SK-N-SH (cell line): ENCODE data around the gene TPST2. TPM values are rescaled to one million over a fixed set of nuclear protein-coding genes. Genes with fewer than 3 reads are reported as not detected.
A peak's percentile ranks its signal among the peaks of the same experiment; 100 is the strongest.

Experiments
- CTCF ChIA-PET: fragments of 300-600, 350-600 bp; formaldehyde crosslinking; extraction: SDS; loops from one replicate; lab custom pipeline; 2021; lab: Yijun Ruan, JAX
- POLR2A ChIA-PET: fragments of 350-600 bp; sonication (Branson Sonifier 250); formaldehyde crosslinking; extraction: SDS; loops from one replicate; lab custom pipeline; 2020; ENCODE audit warnings: antibody characterized with exemption, inconsistent platforms; lab: Yijun Ruan, JAX
- DNase-seq: peaks from one replicate; pipeline ENCODE4 v3.0.0; 2012
- H2AFZ ChIP-seq: fragments of 200-600 bp; sonication (generic); 2 replicates; pipeline ENCODE4 v1.8.1; 2016; ENCODE audit warnings: antibody characterized with exemption, mild to moderate bottlenecking, low read depth
- H3F3A ChIP-seq: fragments of 200-600 bp; sonication (generic); replicated peaks from 2 replicates; pipeline ENCODE3; 2016; ENCODE audit warnings: antibody characterized with exemption, mild to moderate bottlenecking; ENCODE audit not compliant: insufficient read depth
- H3K27ac ChIP-seq, 2 experiments: fragments of 200-500 bp in 1 of 2; fragments of 200-600 bp in 1 of 2; sonication (Bioruptor generic) in 1 of 2; sonication (generic), shearing (Covaris generic) in 1 of 2; 2 replicates each; pipeline versions ENCODE4 v1.5.1 to v1.6.1; 2014 to 2016; ENCODE audit warnings: low read depth in 2 of 2, inconsistent platforms in 1 of 2, low read length in 1 of 2, mild to moderate bottlenecking in 1 of 2, mixed read lengths in 1 of 2
- H3K27me3 ChIP-seq: fragments of 200-600 bp; sonication (generic), shearing (Covaris generic); 2 replicates; pipeline ENCODE4 v1.6.1; 2016; ENCODE audit warnings: mixed run types; ENCODE audit not compliant: insufficient read depth
- H3K36me3 ChIP-seq, 2 experiments: fragments of 200-500 bp in 1 of 2; fragments of 200-600 bp in 1 of 2; sonication (Bioruptor generic) in 1 of 2; sonication (generic) in 1 of 2; replicated peaks in 1 of 2; 2 replicates each; pipeline versions ENCODE3 to v1.5.1; 2014 to 2016; ENCODE audit warnings: low read length in 1 of 2, mild to moderate bottlenecking in 1 of 2; ENCODE audit not compliant: insufficient read depth in 2 of 2, control insufficient read depth in 1 of 2
- H3K4me1 ChIP-seq, 2 experiments: fragments of 200-500 bp in 1 of 2; fragments of 200-600 bp in 1 of 2; sonication (Bioruptor generic) in 1 of 2; sonication (generic), shearing (Covaris generic) in 1 of 2; 2 replicates each; pipeline versions ENCODE4 v1.5.1 to v1.6.1; 2014 to 2016; ENCODE audit warnings: low read depth in 1 of 2, low read length in 1 of 2, mixed run types in 1 of 2; ENCODE audit not compliant: insufficient read depth in 2 of 2, control insufficient read depth in 1 of 2
- H3K4me2 ChIP-seq: fragments of 200-600 bp; sonication (generic), shearing (Covaris generic); 2 replicates; pipeline ENCODE4 v1.6.1; 2017; ENCODE audit warnings: mixed run types
- H3K4me3 ChIP-seq, 2 experiments: fragments of 200-500 bp in 1 of 2; fragments of 200-600 bp in 1 of 2; sonication (Bioruptor generic) in 1 of 2; sonication (generic), shearing (Covaris generic) in 1 of 2; 2 replicates each; pipeline versions ENCODE4 v1.5.1 to v1.8.1; 2014 to 2016; ENCODE audit warnings: low read depth in 2 of 2, inconsistent platforms in 1 of 2, low read length in 1 of 2, mild to moderate bottlenecking in 1 of 2, mixed read lengths in 1 of 2, moderate library complexity in 1 of 2
- H3K79me2 ChIP-seq: fragments of 200-600 bp; sonication (generic); 2 replicates; pipeline ENCODE4 v1.8.1; 2017; ENCODE audit warnings: mild to moderate bottlenecking; ENCODE audit not compliant: insufficient read depth
- H3K9ac ChIP-seq: fragments of 200-600 bp; sonication (generic); 2 replicates; pipeline ENCODE4 v1.6.1; 2017; ENCODE audit warnings: mixed run types
- H3K9me2 ChIP-seq: fragments of 200-600 bp; sonication (generic); 2 replicates; pipeline ENCODE4 v1.6.1; 2017; ENCODE audit warnings: mixed run types
- H3K9me3 ChIP-seq: fragments of 200-600 bp; sonication (generic); 2 replicates; pipeline ENCODE4 v1.6.1; 2017; ENCODE audit warnings: mixed run types, mild to moderate bottlenecking, moderate library complexity
- H4K20me1 ChIP-seq: fragments of 200-600 bp; sonication (generic); 2 replicates; pipeline ENCODE4 v1.6.1; 2017; ENCODE audit warnings: mild to moderate bottlenecking, mixed run types; ENCODE audit not compliant: insufficient read depth
- CTCF ChIP-seq: fragments of 200-600 bp; sonication (generic); IDR thresholded peaks from 2 replicates; pipeline ENCODE4 v1.6.1; 2017; ENCODE audit warnings: antibody characterized with exemption, mild to moderate bottlenecking, moderate library complexity
- ELF1 ChIP-seq: IDR thresholded peaks from 2 replicates; pipeline ENCODE4 v1.4.0; 2012
- EP300 ChIP-seq, 2 experiments: IDR thresholded peaks; 2 replicates each; pipeline versions ENCODE4 v1.4.0 to v1.6.1; 2012; ENCODE audit warnings: borderline replicate concordance in 1 of 2, low read depth in 1 of 2, low read length in 1 of 2
- PBX3 ChIP-seq: IDR thresholded peaks from 2 replicates; pipeline ENCODE4; 2012
- POLR2AphosphoS5 ChIP-seq: IDR thresholded peaks from 2 replicates; pipeline ENCODE4 v1.6.1; 2012; ENCODE audit warnings: low read depth, low read length
- REST ChIP-seq: IDR thresholded peaks from 2 replicates; pipeline ENCODE4 v1.6.1; 2012; ENCODE audit warnings: mild to moderate bottlenecking, low read depth, low read length, moderate library complexity
- TCF12 ChIP-seq: IDR thresholded peaks from 2 replicates; pipeline ENCODE4 v1.4.0; 2012
- TEAD4 ChIP-seq: IDR thresholded peaks from 2 replicates; pipeline ENCODE4 v1.4.0; 2012; ENCODE audit warnings: mild to moderate bottlenecking, borderline replicate concordance; ENCODE audit not compliant: insufficient read depth
- WGBS: methylation state at CpG from one replicate; pipeline ENCODE4 v1.1.6; 2017; ENCODE audit warnings: low lambda C conversion rate; 5-methylcytosine and 5-hydroxymethylcytosine counted together
- polyA plus RNA-seq, 3 experiments: library from polyadenylated mRNA; depleted of rRNA; stranded (reverse); fragments of >200 nt; gene quantifications; 2 replicates each; pipeline ENCODE4 v1.2.3, GENCODE V29; 2012
- TF ChIP-seq, protein P1 (sequence below): IDR thresholded peaks from 2 replicates; pipeline ENCODE4 v1.4.0; 2012; ENCODE audit warnings: low read depth, borderline replicate concordance

Gene TPST2
- polyA plus RNA-seq, 1 of the 3 experiments (the other 2 are of a cell fraction): 58.4 TPM

DNA sequence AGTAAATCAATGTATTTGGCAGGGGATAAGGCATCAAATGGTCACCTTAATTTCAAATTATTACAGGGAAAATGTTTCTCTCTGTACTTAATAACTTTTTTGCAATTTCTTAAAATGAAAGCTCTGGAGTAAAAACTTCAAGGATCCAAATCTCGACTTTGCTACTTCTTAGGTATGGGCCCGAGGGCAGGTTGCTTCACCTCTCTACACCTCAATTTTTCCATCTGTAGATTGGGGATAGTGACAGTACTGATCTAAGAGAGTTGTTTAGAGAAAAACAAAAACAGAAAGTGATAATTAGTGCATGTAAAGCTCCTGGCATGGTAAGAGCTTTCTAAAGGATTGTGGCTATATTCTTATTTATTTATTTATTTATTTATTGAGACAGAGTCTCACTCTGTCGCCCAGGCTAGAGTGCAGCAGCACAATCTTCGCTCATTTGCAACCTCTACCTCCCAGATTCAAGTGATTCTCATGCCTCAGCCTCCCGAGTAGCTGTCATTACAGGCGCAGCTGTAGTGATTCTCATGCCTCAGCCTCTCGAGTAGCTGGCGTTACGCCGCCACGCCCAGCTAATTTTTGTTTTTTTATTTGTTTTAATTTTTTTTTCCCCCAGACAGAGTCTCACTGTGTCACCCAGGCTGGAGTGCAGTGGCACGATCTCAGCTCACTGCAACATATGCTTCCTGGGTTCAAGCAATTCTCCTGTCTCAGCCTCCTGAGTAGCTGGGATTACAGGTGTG is 75.3 kb downstream of the TPST2 start (continued):
- TF ChIP-seq REST (no peak), PBX3 (no peak), EP300 (IDR thresholded peaks at IDR 0.05; ENCODE audit: borderline replicate concordance in 1 of 2, low read depth in 1 of 2, low read length in 1 of 2) (no peak), CTCF (no peak)
- TF ChIP-seq, protein P1, sequence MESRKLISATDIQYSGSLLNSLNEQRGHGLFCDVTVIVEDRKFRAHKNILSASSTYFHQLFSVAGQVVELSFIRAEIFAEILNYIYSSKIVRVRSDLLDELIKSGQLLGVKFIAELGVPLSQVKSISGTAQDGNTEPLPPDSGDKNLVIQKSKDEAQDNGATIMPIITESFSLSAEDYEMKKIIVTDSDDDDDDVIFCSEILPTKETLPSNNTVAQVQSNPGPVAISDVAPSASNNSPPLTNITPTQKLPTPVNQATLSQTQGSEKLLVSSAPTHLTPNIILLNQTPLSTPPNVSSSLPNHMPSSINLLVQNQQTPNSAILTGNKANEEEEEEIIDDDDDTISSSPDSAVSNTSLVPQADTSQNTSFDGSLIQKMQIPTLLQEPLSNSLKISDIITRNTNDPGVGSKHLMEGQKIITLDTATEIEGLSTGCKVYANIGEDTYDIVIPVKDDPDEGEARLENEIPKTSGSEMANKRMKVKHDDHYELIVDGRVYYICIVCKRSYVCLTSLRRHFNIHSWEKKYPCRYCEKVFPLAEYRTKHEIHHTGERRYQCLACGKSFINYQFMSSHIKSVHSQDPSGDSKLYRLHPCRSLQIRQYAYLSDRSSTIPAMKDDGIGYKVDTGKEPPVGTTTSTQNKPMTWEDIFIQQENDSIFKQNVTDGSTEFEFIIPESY: no peak
- TF ChIP-seq, all 33 proteins: peak for 0

GRCh38 chr22:26513838-26514237 is 76.1 kb downstream of the TPST2 start:
- POLR2A ChIA-PET: no interaction called here
- 38% methylated on average over 1 of the region's 1 CpG for WGBS
- peaks cover 18 to 19% of the 10 kb centered on the region in 2 experiments for H3K36me3 ChIP-seq
- DNase-seq: no peak
- no peaks in the 10 kb centered on the region for H3K27me3 ChIP-seq
- TF ChIP-seq, protein P1: no peak
- TF ChIP-seq EP300 (IDR thresholded peaks at IDR 0.05; ENCODE audit: borderline replicate concordance in 1 of 2, low read depth in 1 of 2, low read length in 1 of 2) (no peak), TEAD4 (no peak), TCF12 (no peak), POLR2AphosphoS5 (no peak), PBX3 (no peak), ELF1 (no peak)
- peak overlapping the region in 1 of 2 experiments; percentile 9; a peak in 1 of 4 replicates for H3K27ac ChIP-seq
- CTCF ChIA-PET: interaction anchor here (1.7 kb wide), 2 partner anchors 10 to 17 kb away, joined by 3 to 4 read pairs; no protein-coding TSS in a partner anchor
- H3K9me3 ChIP-seq: no peaks in the 10 kb centered on the region
- H3K9ac ChIP-seq: peak overlapping the region; percentile 86; the same call in 1 of the 2 replicates
- H3K4me3 ChIP-seq: peak overlapping the region; percentile 89 to 96; a peak in 3 of 4 replicates
- H3K4me2 ChIP-seq: peak overlapping the region; percentile 89; the same call in 1 of the 2 replicates
- no peaks in the 10 kb centered on the region for H3F3A ChIP-seq
- no peaks in the 10 kb centered on the region for H3K9me2 ChIP-seq
- H3K4me1 ChIP-seq: peaks cover 12 to 18% of the 10 kb centered on the region in 2 experiments; a peak in 3 of 4 replicates
- H3K79me2 ChIP-seq: peaks cover 55% of the 10 kb centered on the region
- no peak overlapping the region for H2AFZ ChIP-seq
- no peaks in the 10 kb centered on the region for H4K20me1 ChIP-seq
